Head of caudate nucleus (tissue), 42 donors: ENCODE data around the gene MAML2.

Experiments
- DNase-seq, 42 donors: peaks; one replicate each; pipeline versions ENCODE4 v3.0.0 to v3.0.0-alpha.2; 2020 to 2021; ENCODE audit warnings: mixed read lengths in 7 of 42
- intact Hi-C: fragments of 100-400 bp; cut with DNase I; formaldehyde crosslinking; loops from one replicate; pipeline ENCODE4 v1.15.0; 2022

MAML2 gene

GRCh38 chr11:95944623-95945022 is 398.4 kb downstream of the MAML2 start:
- intact Hi-C loops, result no loop called here
- no peak for DNase-seq

- DNase-seq, result no peak
- intact Hi-C loops, result no loop called here
Observed at GRCh38 chr11:95943546-95943945, 399.4 kb downstream of the MAML2 start.

GRCh38 chr11:95939091-95939490 is 403.9 kb downstream of the MAML2 start:
- no peak for DNase-seq
- intact Hi-C loops, result no loop called here

- DNase-seq, result no peak
- intact Hi-C loops, result no loop called here
Observed at GRCh38 chr11:95937358-95937757, 405.6 kb downstream of the MAML2 start.

- DNase-seq, result no peak
- intact Hi-C loops, result no loop called here
Observed at GRCh38 chr11:95933594-95933993, 409.4 kb downstream of the MAML2 start.

- no peak for DNase-seq
- intact Hi-C loops, result no loop called here
Observed at GRCh38 chr11:95931916-95932315, 411.1 kb downstream of the MAML2 start.

- intact Hi-C loops, result no loop called here
- no peak for DNase-seq
Observed at GRCh38 chr11:95930948-95931347, 412.0 kb downstream of the MAML2 start.

GRCh38 chr11:95926726-95927125 is 416.3 kb downstream of the MAML2 start:
- no peak for DNase-seq
- intact Hi-C loops, result no loop called here
